ENCODE data around the gene CUL9.

CUL9 gene

DNA sequence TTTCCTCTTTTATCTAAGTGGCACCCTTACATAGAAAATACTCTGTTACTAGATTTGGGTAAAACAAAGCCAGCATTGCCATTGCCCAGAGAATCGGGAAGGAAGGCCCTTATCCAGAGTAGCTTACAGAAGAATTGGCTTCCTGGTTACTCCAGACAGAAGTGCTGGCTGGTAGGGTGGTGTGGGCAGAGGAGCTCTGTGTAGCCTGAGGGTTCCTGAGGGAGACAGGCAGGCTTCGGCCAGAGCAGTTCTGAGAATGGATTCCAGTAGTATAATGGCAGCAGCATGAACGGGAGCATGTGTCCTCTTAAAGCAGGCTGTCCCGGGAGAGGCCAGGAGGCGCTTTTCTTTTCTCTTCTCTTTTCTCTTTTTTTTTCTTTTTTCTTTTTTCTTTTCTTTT, 11.9 kb downstream of the CUL9 start:
- in situ Hi-C loops (cut with MboI; ENCODE audit: low sequenced_read_pairs): no loop called here

DNA sequence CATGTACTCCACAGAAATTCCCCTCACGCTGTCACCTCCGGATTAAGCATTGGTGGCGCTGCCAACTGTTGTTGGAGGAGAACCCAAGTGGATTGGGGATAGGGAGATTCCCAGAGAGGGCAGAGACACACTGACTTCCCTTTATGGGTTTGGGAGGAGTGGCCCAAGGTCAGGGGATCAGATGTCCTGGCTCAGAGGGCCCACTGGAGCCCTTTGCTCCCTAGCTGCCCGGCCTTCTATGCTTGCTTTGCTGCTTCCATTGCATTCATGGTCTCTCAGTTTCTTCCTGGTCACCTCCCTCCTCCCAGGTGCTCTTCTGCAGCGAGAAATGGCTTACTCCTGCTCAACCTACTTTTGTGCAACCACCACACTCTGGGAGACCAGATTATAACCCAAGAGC, 14.3 kb downstream of the CUL9 start:
- in situ Hi-C loops (cut with MboI; ENCODE audit: low sequenced_read_pairs): no loop called here

DNA sequence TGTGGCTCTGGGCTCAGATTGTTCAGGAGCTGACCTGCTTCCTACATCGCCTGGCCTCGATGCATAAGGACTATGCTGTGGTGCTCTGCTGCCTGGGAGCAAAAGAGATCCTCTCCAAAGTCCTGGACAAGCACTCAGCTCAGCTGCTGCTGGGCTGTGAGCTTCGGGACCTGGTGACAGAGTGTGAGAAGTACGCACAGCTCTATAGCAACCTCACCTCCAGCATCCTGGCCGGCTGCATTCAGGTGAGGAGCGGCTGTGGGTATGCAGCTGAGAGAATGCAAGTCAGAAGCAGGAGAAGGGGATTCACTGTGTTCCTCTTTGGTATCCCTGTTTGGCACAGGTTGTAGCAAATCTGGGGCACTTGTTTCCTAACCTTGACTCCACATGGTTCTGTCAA, 17.9 kb downstream of the CUL9 start:
- in situ Hi-C loops (cut with MboI; ENCODE audit: low sequenced_read_pairs): no loop called here

DNA sequence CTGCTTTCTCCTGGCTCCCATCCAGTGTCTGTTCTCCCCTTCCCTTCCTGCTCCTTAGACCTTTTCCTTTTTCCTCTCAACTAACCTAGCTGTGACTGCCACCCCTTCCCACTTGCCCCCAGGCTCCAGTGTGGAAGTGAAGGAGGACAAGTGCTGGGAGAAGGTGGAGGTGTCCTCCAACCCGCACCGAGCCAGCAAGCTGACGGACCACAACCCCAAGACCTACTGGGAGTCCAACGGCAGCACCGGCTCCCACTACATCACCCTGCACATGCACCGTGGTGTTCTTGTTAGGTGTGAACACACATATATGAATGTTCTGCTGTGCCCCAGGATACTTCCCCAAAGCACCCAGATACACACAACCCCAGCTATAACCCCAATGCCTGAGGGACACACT, 18.5 kb downstream of the CUL9 start:
- in situ Hi-C loops (cut with MboI; ENCODE audit: low sequenced_read_pairs): no loop called here

DNA sequence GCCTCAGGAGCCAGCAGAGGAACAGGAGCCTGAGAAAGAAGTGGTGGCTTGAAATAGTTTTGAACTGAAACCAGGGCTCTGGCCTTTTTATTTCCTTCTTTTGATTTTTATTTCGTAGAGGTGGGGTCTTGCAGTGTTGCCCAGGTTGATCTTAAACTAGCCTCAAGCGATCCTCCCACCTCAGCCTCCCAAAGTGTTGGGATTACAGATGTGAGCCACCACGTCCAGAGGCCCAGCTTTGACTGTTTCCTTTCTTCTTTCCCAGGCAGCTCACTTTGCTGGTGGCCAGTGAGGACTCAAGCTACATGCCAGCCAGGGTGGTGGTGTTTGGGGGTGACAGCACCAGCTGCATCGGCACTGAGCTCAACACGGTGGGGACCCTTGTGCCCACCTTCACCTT, 20.5 kb downstream of the CUL9 start:
- in situ Hi-C loops (cut with MboI; ENCODE audit: low sequenced_read_pairs): no loop called here

DNA sequence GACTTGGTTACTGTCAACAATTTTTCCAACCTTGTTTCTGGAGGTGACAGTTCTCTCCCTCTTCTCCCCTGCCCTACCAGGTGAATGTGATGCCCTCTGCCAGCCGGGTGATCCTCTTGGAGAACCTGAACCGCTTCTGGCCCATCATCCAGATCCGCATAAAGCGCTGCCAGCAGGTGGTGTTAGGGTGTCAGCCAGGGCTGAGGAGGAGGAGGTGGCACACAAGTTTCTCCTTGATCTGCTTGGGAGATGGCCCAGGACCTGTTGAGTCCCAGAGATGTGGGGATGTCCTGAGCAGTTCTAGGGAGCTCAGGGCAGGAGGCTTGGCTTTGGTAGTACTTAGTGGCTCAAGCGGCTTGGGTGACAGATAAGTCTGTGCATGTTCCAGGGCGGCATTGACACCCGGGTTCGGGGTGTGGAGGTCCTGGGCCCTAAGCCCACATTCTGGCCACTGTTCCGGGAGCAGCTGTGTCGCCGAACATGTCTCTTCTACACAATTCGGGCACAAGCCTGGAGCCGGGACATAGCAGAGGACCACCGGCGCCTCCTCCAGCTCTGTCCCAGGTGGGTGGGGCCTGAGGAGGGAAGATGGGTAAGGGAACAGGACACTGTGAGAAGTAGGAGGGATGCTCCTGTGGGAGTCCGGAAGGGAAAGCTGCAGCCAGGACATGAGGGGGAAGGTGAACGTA, 21.2 kb downstream of the CUL9 start:
- in situ Hi-C loops (cut with MboI; ENCODE audit: low sequenced_read_pairs): no loop called here

DNA sequence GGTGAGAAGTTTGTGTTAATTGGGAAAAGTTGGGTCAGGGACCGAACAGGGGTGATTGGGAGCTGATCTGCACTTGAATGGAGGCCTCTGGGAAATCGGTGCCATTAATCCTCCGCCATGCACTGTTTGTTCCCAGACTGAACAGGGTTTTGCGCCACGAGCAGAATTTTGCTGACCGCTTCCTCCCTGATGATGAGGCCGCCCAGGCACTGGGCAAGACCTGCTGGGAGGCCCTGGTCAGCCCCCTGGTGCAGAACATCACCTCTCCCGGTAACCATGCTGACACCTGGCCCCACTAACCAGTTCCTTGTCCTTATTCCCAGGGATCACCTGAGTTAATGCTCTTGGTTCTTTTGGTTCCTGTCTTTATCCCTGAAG, 21.7 kb downstream of the CUL9 start:
- in situ Hi-C loops (cut with MboI; ENCODE audit: low sequenced_read_pairs): no loop called here

DNA sequence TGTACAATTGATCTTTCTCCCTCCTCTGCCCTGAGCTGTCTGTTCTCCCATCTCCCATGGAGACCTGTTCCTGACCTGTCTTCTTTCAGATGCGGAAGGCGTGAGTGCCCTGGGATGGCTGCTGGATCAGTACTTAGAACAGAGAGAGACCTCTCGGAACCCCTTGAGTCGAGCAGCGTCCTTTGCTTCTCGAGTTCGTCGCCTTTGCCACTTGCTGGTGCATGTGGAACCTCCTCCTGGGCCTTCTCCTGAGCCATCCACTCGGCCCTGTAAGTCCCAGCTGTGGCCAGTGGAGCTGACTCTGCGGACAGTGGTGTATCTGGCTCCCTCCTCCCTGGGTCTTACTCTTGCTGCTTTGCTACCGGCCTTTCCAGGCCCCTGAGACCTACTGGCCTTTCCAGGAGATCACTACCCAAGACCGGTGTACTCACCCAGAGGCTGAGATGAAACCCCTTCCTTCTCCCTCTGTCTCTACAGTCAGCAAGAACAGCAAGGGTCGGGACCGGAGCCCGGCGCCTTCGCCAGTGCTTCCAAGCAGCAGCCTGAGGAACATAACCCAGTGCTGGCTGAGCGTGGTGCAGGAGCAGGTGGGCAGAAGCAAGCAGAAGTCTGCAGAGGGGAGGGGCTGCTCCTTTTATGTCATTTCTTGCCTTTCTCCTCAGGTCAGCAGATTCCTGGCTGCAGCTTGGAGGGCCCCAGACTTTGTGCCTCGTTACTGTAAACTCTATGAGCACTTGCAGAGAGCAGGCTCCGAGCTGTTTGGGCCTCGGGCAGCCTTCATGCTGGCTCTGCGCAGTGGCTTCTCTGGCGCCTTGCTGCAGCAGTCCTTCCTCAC, 22.5 kb downstream of the CUL9 start:
- in situ Hi-C loops (cut with MboI; ENCODE audit: low sequenced_read_pairs): no loop called here

DNA sequence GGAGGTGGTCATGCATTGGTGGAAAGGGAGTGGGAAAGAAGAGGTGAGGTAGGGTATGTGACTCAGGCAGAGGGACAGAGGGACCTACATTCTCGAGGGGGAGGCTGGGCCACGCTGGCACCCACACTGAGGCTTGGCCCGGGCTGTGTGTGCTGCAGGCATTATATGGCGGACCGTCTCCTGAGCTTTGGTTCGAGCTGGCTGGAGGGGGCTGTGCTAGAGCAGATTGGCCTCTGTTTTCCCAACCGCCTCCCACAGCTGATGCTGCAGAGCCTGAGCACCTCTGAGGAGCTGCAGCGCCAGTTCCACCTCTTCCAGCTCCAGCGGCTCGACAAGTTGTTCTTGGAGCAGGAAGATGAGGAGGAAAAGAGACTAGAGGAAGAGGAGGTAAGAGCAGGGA, 23.9 kb downstream of the CUL9 start:
- in situ Hi-C loops (cut with MboI; ENCODE audit: low sequenced_read_pairs): no loop called here

DNA sequence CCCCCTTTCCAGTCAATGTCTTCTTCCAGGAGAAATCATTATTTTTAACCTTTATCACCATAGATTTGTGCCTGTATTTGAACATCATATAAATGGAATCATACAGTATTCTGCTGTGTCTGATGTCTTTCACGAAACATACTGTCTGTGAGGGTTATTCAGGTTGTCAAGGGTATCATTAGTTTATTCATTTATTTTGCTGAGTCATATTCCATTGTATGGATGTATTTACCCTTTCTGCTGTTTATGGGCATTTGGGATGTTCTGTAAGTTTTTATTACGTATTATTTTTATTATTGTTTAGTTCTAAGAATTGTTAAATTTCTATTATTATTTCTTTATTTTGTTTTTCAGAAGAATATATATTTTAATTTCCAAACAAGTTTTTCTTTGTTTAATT, 25.3 kb downstream of the CUL9 start:
- in situ Hi-C loops (cut with MboI; ENCODE audit: low sequenced_read_pairs): no loop called here

DNA sequence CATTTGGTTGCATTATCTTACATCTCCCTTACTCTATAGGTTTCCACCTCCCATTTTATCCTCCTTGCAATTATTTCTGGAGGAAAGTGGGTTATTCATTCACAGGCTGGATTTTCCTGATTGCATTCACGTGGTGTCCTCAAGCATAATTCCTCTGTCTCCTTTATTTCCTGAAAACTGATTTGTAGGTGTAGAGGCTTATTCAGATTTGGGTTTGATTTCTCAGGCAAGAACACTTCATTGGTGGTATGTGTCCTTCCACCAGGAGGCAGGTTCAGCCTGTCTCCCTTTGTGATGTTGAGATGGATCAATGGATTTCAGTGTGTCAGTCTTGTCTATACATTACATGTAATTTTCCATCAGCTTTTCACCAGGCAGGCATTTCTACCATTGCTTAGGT, 30.0 kb downstream of the CUL9 start:
- in situ Hi-C loops (cut with MboI; ENCODE audit: low sequenced_read_pairs): no loop called here

DNA sequence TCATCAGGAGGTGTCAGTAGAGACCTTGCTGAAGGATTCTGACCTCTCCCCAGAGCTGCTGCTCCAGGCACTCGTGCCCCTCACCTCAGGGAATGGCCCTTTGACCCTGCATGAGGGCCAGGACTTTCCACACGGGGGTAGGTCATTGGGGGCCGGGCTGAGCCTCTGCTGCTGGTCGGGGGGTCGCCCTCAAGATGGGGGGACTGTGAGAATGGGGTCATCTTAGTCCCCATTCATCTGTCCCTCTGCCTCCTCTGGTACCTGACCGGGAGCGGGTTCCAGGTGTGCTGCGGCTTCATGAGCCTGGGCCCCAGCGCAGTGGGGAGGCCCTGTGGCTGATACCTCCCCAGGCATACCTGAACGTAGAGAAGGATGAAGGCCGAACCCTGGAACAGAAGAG, 31.4 kb downstream of the CUL9 start:
- in situ Hi-C loops (cut with MboI; ENCODE audit: low sequenced_read_pairs): no loop called here

DNA sequence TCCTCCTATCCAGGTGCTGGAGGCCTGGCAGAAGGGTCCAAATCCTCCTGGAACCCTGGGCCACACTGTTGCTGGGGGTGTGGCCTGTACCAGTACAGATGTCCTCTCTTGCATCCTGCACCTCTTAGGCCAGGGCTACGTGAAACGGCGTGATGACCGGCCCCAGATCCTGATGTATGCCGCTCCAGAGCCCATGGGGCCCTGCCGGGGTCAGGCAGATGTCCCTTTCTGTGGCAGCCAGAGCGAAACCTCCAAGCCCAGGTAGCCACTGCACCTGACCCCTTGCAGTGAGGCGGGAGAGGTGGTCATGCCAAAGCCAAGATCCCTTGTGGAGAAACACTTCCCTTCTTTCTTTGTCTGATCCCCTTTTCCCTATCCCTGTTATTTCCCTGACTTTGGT, 33.1 kb downstream of the CUL9 start:
- in situ Hi-C loops (cut with MboI; ENCODE audit: low sequenced_read_pairs): no loop called here

DNA sequence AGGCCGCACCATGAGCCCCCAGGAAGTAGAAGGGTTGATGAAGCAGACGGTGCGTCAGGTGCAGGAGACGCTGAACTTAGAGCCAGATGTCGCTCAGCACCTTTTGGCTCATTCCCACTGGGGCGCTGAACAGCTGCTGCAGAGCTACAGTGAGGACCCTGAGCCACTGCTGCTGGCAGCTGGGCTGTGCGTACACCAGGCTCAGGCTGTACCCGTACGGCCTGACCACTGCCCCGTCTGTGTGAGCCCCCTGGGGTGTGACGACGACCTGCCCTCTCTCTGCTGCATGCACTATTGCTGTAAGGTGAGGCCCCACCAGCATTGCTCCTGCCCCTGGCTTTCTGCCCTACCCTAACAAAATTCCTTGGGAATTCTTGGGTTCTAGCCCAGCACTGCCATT, 34.2 kb downstream of the CUL9 start:
- in situ Hi-C loops (cut with MboI; ENCODE audit: low sequenced_read_pairs): no loop called here

DNA sequence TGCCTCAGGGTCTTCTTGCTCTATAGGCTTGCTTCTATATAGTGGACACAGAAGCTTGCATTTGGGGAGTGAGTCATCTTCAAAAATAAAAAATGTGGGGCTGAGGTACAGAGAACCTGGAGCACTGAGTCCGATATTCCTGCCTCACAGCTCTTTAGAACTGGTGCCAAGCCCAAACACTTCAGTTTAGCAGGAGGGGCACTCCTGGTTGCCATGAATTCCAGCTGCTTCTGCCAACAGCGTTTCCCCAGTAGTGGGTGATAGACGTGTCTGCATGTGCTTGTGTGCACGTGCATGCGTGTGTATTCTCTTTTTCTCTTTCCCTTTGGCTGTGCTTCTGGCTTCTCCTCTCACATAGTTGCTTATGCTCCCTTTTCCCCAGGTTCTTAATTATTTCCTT, 35.4 kb downstream of the CUL9 start:
- in situ Hi-C loops (cut with MboI; ENCODE audit: low sequenced_read_pairs): no loop called here

DNA sequence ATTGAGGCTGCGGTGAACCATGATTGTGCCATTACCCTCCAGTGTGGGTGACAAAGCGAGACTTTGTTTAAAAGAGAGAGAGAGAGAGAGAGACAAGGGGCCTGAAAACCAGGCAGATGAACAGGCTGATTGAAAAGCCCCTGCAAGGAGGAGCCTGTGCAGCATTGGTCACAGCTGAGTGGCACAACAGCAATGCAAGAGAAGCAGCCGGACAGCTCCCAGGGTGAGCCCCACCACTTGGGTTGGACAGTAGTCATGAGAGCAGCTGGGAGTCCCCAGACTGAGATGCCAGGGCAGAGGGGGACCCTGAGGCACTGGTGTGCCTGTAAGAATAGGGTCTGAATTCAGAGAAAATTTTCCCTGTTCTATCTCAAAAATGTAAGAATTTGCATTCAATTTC, 37.1 kb downstream of the CUL9 start:
- in situ Hi-C loops (cut with MboI; ENCODE audit: low sequenced_read_pairs): no loop called here

DNA sequence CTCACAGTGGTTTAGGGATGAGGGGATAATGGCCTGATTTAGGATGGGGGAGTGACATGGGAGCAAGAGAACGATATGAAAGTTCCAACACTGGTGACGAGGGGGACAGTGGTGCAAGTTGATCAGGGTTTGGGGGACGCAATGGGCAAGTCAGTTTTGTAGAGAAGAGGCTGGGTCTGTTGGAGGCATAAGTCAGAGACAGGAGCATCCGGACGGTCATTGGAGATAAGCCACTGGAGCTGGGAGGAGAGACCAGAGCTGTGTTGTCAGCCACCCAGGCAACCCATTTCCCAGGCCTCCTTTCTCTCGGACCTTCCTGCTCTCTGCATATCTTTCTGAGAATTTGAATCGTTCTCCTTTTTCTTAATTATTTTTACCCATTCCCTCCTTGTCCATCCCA, 37.8 kb downstream of the CUL9 start:
- in situ Hi-C loops (cut with MboI; ENCODE audit: low sequenced_read_pairs): no loop called here

DNA sequence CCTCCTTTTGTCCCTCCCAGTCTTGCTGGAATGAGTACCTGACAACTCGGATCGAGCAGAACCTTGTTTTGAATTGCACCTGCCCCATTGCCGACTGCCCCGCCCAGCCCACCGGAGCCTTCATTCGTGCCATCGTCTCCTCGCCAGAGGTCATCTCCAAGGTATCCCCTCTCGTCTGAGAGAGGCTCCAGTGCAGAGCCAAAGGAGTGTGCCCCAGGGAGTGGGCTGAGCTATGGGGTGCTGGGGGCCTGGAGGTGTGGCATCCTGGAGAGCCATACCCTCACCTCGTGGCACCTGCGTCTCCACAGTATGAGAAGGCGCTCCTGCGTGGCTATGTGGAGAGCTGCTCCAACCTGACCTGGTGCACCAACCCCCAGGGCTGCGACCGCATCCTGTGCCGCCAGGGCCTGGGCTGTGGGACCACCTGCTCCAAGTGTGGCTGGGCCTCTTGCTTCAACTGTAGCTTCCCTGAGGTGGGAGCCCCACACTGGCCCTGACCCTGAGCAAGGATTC, 38.5 kb downstream of the CUL9 start:
- in situ Hi-C loops (cut with MboI; ENCODE audit: low sequenced_read_pairs): no loop called here

DNA sequence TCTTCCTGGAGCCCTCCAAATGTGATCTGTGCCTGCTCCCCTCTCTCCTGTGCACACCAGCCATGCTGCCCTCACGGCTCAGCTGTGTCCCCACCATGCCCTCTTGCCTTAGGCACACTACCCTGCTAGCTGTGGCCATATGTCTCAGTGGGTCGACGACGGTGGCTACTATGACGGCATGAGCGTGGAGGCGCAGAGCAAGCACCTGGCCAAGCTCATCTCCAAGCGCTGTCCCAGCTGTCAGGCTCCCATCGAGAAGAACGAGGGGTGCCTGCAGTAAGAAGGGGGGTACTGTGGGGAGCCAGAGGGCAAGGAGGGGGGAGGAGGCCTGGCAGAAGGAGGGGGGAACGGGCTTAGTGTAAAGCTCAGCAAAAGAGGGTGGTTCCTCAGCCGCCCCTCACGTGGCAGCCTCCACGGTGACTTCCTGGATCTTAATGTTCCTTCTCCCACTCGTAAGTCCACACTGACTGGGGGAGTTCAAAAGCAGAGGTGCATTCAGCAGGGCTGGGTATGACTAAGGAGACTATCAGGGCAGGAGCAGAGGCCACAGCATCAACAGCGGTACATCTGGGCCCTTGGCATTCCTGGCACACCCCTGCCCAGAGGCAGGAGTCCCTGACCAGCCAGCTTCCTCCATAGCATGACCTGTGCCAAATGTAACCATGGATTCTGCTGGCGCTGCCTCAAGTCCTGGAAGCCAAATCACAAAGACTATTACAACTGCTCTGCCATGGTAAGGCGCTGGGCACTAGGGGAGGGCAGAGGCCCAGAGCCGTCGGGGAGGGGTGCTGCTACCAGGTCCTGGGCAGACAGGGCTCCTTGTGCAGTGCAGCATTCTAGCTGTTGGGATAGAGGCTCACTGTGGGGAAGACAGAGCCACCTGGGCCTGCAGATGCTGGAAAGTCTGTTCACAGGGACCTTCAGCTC, 39.3 kb downstream of the CUL9 start:
- in situ Hi-C loops (cut with MboI; ENCODE audit: low sequenced_read_pairs): no loop called here

DNA sequence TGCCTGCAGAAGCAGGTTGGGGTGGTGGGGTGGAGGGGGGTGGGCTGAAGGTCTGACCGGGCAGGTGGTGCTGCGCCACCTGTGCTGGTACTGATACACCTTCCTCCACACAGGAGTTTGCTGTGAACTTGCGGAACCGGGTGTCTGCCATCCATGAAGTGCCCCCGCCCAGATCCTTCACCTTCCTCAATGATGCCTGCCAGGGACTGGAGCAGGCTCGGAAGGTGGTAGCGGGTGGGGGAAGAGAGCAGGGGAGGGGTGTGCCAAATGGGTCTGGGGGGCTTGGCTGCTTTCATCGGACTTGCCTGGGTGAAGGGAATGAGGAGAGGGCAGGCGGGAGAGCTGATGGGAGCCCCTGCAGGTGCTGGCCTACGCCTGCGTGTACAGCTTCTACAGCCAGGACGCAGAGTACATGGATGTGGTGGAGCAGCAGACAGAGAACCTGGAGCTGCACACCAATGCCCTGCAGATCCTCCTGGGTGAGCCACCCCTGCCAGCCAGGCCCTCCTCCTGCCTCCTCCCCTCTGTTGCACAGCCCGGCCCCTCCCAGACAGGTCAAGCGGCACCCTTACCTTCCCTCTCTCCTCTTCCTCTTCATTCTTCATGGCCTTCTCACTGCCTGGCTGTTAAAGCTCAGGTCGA, 40.5 kb downstream of the CUL9 start:
- in situ Hi-C loops (cut with MboI; ENCODE audit: low sequenced_read_pairs): no loop called here

DNA sequence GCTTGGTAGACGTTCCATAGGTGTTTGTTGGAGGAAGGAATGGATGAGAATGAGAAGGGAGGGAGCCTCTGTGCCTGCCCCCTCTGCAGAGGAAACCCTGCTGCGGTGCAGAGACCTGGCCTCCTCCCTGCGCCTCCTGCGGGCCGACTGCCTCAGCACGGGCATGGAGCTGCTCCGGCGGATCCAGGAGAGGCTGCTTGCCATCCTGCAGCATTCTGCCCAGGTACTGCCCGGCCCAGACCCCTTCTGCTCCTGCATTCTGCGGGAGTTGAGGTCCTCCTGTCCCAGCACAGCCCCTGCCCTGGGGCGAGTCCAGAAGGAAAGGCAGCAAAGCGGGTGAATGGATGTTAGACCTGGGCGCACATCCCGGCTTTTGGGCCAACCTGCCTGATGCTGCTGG, 41.2 kb downstream of the CUL9 start:
- in situ Hi-C loops (cut with MboI; ENCODE audit: low sequenced_read_pairs): no loop called here
